Bronchial epithelial cell (primary cell): ENCODE measurements around the gene CHST8. TPM values are rescaled to one million over a fixed set of nuclear protein-coding genes. Genes with fewer than 3 reads are reported as not detected.

ENCODE experiments used
- DNase-seq: peaks from one replicate; pipeline ENCODE4 v3.0.0-alpha.2; 2010; ENCODE audit warnings: low read depth
- FAIRE-seq: peaks from 2 replicates; lab custom pipeline; 2011; peaks lifted over from hg19 to GRCh38; lab: Jason Lieb, UNC
- H3K27me3 ChIP-seq: 2 replicates; pipeline ENCODE4 v1.5.1; 2011; ENCODE audit warnings: low read length; ENCODE audit not compliant: control insufficient read depth, insufficient read depth
- H3K36me3 ChIP-seq: 2 replicates; pipeline ENCODE4 v1.5.1; 2011; ENCODE audit warnings: low read length; ENCODE audit not compliant: control insufficient read depth, insufficient read depth
- H3K4me3 ChIP-seq: 2 replicates; pipeline ENCODE4 v1.5.1; 2011; ENCODE audit warnings: mild to moderate bottlenecking, low read depth, low read length, control low read depth
- total RNA-seq: library from RNA; depleted of rRNA; stranded (reverse); fragments of >200 nt; gene quantifications from 2 replicates; pipeline ENCODE4 v1.2.1, GENCODE V29; 2014
- TF ChIP-seq, protein P1 (sequence below): IDR thresholded peaks from 2 replicates; pipeline ENCODE4 v1.5.1; 2011; ENCODE audit warnings: mild to moderate bottlenecking, moderate library complexity, low read length, control low read depth, inconsistent platforms; ENCODE audit not compliant: insufficient read depth, severe bottlenecking

CHST8 gene
- total RNA-seq, 1 donor from 2014 or later = under 0.01 TPM

DNA sequence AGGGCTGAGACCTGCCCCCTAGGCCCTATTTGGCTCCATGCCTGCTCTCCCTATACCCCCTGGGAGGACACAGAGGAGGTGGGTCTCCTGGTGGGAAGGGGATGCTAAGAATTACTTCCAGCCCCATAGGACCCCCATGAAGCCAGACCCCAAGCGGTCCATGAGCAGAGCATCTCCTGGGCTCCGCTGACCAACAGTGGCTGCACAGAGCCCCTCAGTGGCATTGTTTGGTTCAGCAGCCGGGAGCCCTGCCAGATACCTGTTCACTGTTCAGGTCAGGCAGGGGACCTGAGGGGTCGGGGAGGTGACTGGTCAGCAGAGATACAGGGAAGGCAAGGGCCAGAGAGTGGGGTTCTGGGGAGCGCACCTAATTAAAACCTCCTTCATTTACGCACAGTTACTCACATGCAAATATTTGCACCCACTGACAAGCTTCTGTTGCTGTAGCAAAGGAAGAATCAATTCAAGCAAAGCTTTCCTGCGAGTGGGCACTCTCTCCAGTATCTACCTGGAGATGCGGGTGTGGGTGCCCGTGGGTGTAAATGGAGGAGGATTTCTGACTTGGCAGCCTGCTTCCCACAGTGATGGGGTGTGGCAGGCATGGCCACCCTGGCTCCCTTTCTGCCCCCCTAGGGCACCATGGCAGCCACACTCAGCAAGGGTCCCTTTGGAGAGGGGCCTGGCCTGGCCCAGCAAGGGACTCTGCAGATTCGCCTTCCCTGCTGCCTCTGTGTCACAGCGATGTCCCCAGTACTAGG lies 83.5 kb downstream of the CHST8 start:
- FAIRE-seq = no peak
- no peak for DNase-seq
- Histone ChIP-seq H3K36me3 (no peaks in the 10 kb centered on the region), H3K4me3 (no peak overlapping the region), H3K27me3 (no peaks in the 10 kb centered on the region)
- TF ChIP-seq, protein P1, sequence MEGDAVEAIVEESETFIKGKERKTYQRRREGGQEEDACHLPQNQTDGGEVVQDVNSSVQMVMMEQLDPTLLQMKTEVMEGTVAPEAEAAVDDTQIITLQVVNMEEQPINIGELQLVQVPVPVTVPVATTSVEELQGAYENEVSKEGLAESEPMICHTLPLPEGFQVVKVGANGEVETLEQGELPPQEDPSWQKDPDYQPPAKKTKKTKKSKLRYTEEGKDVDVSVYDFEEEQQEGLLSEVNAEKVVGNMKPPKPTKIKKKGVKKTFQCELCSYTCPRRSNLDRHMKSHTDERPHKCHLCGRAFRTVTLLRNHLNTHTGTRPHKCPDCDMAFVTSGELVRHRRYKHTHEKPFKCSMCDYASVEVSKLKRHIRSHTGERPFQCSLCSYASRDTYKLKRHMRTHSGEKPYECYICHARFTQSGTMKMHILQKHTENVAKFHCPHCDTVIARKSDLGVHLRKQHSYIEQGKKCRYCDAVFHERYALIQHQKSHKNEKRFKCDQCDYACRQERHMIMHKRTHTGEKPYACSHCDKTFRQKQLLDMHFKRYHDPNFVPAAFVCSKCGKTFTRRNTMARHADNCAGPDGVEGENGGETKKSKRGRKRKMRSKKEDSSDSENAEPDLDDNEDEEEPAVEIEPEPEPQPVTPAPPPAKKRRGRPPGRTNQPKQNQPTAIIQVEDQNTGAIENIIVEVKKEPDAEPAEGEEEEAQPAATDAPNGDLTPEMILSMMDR = no peak

DNA sequence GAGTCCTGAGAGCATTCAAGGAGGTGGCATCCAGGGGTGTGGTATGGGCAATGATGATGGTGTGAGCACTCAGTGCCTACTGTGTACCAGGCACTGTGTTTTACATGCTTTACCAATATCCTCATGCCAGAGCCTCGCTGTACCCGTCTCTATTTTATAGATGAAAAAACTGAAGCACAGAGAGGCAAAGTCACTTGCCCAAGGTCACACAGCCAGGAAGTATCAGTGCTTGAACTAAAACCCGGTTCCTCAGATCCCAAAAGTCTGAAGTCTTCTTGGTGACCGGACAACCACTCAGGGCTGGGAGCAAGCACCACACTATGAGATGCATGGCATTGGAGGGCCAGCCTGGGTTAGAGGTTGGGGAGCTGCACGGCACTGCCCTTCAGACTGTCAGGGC lies 84.1 kb downstream of the CHST8 start:
- TF ChIP-seq, protein P1 = no peak
- no peaks in the 10 kb centered on the region for H3K36me3 ChIP-seq
- no peaks in the 10 kb centered on the region for H3K27me3 ChIP-seq
- DNase-seq (no peak), FAIRE-seq (no peak)
- H3K4me3 ChIP-seq = no peak overlapping the region

DNA sequence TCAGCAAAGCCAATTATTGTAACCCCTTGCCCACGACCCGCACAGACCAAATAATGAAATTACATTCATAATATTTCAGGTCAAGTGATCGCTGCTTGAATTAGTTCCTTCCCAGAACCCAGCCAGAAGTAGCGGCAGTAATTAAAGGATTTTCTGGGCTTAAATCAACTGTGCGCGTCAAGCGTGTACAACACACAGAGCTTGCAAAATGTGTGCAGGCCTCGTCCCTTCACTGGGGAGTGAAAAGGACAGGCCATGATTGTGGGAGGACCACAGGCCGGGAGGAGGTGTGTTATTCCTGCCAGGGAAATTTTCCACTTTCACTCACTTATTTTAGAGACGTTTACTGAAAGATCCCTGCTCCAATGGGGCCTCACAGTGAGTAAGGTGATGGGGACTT lies 84.9 kb downstream of the CHST8 start:
- Histone ChIP-seq H3K36me3 (no peaks in the 10 kb centered on the region), H3K4me3 (no peak overlapping the region), H3K27me3 (no peaks in the 10 kb centered on the region)
- TF ChIP-seq, protein P1 = no peak
- DNase-seq = no peak
- no peak for FAIRE-seq

DNA sequence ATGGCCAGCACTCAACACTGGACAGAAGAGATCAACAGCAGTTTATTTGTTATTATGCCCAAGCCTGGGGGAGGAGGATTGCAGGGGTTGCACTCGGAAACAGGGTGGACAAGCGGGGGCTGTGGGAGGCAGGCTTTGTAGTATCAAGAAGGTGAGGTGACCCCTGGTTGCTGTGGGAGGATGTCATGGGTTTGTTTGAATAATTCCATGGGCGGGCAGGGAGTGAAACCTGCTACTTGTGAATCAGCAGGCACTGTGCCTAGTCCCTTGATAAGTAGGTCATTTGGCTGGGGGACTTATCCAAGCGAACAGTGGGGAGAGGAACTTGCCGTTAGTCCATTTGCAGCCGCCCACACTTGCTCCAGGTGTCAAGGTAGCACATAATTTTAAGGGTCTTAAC lies 90.5 kb downstream of the CHST8 start:
- DNase-seq (no peak), FAIRE-seq (no peak)
- Histone ChIP-seq H3K27me3 (no peaks in the 10 kb centered on the region), H3K4me3 (no peak overlapping the region), H3K36me3 (no peaks in the 10 kb centered on the region)
- TF ChIP-seq, protein P1 = no peak

DNA sequence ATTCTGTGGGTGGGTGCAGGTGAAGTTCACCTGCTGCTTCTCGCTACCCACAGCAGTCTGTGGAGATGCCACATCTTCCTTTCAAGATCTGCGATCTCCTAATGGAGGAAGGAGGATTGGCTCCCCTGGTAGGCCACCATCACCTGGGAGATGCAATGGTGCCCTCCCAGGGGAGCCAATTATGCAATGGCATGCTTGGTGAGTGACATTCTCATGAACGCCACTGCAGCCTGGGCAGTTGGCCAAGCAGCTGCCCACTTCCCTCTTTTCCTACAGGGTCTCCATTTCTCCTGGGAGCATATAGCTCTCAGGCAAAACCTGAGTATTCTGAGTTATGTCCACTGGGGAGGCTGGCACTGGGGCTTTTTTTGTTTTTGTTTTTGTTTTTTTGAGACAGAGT lies 91.4 kb downstream of the CHST8 start:
- TF ChIP-seq, protein P1 = no peak
- DNase-seq (no peak), FAIRE-seq (no peak)
- Histone ChIP-seq H3K27me3 (no peaks in the 10 kb centered on the region), H3K36me3 (no peaks in the 10 kb centered on the region), H3K4me3 (no peak overlapping the region)

DNA sequence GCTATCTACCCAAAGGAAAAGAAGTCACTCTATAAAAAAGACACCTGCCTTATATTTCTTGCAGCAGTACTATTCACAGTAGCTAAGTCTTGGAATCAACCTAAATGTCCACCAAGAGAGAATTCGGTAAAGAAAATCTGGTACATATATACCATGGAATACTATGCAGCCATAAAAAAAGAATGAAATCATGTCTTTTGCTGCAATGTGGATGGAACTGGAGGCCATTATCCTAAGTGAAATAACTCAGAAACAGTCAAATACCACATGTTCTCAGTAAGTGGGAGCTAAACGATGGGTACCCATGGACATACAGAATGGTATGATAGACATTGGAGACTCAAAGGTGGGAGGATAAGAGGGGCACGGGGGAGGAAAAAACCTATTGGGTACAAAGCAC lies 92.4 kb downstream of the CHST8 start:
- Histone ChIP-seq H3K27me3 (no peaks in the 10 kb centered on the region), H3K4me3 (no peak overlapping the region), H3K36me3 (no peaks in the 10 kb centered on the region)
- FAIRE-seq = no peak
- no peak for DNase-seq
- TF ChIP-seq, protein P1 = no peak
